G401 (cell line): ENCODE data around the gene SMIM24. TPM values are rescaled to one million over a fixed set of nuclear protein-coding genes. Genes with fewer than 3 reads are reported as not detected.
"Not testable (repeated sequence)": the region's sequence is repeated elsewhere in the genome, so short reads cannot be mapped to it uniquely, and the experiment has no call there.

Source experiments
- DNase-seq: peaks from one replicate; pipeline ENCODE4 v3.0.0-alpha.2; 2015; ENCODE audit warnings: low spot score
- in situ Hi-C: cut with HindIII; loops from 2 replicates; pipeline ENCODE4 v1.10.0; 2016; ENCODE audit warnings: low sequenced_read_pairs, mixed read lengths
- total RNA-seq: library from RNA; depleted of rRNA; stranded (reverse); fragments of >200 nt; shearing (Covaris generic); gene quantifications from 2 replicates; pipeline ENCODE4 v1.2.3, GENCODE V29; 2014

SMIM24 gene
- total RNA-seq, 1 experiment from 2014 or later, result 0.24 TPM

DNA sequence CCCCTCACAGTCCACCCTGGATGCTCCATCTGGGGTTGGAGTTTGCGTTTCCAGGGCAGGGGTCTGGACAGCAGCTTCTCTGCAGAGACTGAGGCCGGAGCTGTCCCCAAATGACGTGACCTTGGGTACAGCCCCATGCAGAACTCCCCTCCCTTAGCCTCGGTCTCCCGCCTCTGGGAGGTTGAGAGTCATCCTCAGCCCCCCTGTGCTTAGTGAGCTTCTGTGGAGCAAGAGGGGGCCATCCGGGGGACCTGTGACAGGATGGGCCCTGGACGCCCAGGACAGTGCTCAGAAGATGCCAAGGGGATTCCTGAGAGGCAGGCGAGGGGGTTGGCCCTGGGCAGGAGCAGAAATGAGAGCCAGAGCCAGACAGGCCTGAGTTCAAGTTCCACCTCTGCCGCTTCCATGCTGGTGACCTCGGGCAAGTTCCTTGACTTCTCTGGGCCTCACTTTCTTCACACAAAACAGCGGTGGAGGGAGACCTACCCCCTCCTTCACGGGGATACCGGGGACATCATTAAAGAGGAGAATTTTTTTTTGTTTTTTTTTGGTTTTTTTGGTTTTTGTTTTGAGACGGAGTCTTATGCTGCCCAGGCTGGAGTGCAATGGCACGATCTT is 20.3 kb downstream of the SMIM24 start:
- DNase-seq, result no peak
- in situ Hi-C loops, result no loop called here

DNA sequence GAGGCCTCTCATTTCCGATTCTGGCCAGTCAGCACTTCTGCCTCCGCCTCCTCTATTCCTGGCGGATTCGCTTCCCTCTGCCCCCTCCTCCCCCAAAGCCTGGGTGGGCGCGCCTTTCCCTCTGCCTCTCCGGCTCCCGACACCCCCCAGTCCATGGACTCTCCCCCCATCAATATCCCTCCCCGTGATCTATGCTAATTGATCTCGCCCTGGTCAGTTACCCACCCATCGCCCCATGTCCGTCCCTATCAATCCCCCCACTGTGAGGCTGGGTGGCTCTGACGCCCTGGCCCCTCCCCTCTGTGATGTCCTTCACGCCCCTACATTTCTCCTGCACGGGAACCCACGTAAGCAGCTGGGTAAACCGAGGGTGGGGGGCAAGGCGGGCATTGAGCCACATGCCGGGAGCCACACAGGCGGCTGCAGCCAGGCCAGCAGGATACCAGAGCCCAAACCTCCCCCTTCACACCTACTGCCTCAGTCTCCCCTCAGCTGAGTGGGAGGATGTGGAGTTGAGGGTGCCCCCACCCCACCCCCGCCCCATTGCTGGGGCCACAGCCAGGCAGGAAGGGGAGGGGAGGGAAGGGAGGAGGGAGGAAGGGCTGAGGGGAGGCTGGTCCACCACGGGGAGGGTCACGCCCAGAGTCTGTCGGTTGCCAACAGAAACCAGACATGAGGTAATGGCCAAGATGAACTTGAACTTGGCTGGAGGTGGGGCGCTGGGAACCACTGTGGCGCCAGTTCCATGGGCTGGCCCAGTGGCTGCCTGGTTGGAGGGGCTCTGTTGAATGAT is 21.0 kb downstream of the SMIM24 start:
- in situ Hi-C loops, result no loop called here
- no peak for DNase-seq

DNA sequence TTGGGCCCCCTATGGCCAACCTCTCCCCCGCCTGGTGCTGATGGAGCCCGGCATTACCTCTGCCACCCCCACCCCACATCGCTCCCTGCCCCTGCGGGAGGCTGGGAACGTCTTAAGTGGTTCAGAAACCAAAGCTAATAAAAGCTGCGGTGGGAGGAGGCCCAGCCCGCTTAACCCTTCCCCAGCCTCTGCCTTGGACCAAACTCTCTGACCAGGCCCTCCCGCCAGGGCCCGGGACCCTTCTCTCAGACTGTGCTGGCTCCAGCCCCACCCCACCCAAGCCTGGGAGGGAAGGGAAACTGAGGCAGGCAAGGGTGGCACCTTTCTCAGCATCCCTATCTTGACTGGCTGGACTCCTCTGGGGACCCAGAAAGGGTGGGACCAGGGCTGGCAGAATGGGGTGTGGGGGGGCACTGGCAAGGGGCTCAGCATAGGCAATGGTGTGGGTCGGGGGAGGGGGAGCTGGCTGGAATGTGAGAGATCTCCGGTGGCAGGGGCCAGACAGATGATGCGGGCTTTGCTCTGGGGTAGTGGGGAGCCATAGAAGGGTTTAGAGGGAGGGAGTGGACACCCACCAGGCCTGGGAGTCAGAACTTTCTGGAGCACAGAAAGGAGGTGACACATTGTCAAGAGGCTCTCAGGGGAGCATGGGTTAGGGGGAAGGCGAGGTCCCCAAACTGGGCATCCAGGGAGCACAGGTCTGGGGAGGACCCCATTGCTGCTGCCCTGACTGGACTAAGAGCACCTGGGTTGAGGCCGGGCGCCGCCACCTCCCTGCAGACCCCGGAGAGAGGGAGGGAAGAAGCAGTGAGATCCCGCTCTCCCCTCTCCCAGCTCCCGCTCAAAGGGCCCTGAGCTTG is 21.9 kb downstream of the SMIM24 start:
- in situ Hi-C loops, result no loop called here
- no peak for DNase-seq

DNA sequence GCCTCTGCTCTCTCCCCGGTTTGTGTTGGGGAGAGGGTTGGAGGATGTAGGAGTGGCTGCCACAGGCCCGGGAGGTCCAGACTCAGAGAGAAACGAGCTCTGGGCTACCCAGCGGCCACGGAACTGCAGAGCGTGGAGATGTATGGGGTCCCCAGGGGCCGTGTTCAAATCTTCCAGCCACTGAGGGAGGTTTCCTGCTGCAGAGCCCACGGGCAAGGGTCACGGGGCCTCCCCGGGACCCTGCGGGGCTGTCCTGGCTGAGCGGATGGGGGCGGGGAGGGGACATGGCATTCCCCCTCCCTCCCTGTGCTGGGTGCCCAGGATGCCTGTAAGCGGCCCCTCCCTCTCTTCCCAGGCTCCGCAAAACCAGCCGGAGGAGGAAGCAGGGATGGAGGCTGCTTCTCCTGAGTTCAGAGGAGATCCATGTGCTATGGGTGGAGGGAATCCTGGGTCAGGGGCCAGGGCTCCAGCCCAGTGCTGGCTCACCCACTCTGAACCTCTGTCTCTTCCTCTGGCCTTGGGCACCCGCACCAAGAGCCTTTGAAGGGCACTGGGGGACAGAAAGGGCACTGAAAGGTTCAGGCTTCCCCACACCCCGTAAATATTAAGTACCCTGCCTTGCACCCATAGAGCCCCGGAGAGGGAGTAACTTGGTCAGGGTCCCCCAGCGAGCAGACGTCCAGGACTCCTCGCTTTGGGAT is 22.6 kb downstream of the SMIM24 start:
- no peak for DNase-seq
- in situ Hi-C loops, result no loop called here

DNA sequence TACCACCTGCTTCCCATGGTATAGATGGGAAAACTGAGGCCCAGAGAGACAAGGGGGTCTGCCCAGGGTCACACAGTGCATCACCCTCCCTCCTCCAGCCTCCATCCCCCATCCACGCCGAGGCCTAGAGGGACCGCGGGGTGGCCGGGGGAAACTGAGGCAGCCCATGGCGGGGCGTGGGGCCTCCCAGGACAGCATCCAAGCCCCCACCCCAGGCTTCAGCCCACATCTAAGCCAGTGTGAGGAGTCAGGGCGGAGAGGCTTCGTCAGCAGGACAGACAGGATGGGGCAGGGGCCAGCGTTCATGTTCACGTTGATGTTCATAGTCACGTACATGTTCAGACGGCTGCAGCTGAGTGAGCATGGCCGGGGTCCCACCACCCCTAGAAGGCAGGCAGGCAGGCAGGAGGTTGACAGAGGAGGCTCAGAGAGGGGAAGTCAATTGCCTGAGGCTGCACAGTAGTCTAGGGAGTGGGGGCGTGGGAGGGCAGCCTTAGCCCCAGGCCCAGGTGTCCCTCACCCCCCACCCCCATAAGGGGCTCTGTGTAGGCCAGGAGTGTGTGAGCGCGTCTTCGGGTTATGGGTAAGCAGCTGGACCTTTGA is 23.3 kb downstream of the SMIM24 start:
- DNase-seq, result no peak
- in situ Hi-C loops, result no loop called here

DNA sequence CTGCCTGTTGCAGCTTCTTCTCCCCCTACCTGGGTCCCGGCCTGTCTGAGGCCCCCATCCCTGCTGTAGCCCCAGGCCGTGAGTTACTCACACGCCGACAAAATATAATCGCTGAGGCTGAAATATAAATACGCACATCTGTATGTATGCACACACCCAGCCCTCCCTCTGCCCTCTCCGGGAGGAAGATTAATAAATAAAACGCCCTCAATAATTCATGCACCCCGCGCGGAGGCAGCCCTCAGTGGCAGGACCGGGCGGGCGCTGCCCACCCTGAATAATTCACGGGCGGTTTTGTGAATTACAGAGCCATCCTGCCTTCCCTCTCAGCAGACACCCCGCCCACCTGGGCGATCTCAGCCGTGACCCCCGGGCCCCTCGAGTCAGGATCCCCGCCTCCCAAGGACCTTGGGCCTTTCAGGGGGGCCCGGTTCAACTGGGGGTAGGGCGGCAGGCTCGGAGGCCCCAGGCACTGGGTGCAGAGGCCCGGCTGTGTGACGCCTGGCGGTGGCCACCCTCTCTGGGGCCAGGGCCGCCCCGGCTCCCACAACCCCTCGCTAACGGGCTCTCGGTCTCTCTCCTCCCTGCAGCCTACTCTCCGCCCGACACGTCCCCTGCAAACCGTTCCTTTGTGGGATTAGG is 24.2 kb downstream of the SMIM24 start:
- no peak for DNase-seq
- in situ Hi-C loops, result no loop called here

DNA sequence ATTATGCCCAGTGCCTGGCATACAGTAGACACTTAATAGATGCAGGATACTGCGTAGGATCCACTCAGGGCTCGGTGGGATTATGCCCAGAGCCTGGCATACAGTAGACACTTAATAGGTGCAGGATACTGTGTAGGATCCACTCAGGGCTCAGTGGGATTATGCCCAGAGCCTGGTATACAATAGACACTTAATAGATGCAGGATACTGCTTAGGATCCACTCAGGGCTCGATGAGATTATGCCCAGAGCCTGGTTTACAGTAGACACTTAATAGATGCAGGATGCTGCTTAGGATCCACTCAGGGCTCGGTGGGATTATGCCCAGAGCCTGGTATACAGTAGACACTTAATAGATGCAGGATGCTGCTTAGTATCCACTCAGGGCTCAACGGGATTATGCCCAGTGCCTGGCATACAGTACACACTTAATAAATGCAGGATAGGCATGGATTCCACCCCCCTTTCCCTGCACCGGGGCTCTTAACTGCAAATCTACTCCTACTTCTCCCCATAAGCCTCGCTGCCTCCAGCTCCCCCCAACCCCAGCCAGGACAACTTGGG is 24.9 kb downstream of the SMIM24 start:
- no peak for DNase-seq
- in situ Hi-C loops, result no loop called here

DNA sequence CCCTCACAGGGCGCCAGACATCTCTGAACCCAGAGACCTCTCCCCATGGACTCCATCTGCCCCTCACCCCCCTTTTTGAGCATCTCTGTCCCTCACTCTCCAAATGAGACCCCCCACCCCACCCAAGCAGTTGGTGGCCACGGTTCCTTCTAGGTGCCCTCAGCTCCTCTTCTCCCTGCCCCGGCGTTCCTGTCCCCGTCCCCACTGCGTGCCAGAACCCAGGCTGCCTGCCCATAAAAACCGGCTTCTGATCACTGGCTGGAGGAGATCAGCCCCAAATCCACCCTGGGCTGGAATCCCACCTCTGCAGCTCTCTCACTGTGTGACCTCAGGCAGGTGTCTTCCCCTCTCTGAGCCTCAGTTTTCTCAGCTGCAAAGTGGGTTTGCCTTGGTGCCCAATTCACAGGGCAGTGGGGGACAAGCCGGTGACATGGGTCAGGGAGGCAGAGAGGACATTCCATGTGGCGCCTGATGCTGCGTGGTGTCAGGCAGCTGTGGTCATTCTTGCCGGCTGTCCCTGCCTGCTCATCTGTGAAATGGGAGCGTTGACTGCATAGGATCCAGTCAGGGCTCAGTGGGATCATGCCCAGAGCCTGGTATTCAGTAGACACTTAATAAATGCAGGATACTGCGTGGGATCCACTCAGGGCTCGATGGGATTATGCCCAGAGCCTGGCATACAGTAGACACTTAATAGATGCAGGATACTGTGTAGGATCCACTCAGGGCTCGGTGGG is 25.5 kb downstream of the SMIM24 start:
- no peak for DNase-seq
- in situ Hi-C loops, result no loop called here

DNA sequence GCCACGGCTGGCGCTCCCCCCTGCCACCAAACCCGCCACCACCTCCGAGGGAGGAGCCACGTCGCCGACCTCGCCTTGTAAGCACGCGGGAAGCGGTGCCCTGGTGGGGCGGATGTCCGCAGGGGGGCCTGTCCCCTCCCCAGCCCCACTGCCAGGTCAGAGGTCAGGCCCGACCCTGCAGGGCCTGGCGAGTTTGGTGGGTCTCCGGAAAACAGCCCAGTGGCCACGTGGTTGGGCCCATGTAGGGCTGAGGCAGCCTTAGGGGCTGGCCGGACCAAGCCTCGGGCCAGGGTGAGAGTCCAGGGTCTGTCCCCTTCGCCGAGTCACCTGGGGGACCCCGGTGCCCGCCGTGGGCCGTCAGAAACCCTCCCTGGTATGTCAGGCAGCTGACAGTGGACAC is 26.5 kb downstream of the SMIM24 start:
- DNase-seq, result no peak
- in situ Hi-C loops, result no loop called here

DNA sequence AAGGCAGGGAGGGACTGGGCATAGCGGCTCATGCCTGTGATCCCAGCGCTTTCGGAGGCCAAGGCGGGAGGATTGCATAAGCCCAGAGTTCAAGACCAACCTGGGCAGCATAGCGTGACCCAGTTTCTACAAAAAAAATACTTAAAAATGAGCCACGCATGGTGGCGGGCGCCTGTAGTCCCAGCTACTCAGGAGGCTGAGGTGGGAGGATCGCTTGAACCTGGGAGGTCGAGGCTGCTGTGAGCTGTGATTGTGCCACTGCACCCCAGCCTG is 27.4 kb downstream of the SMIM24 start:
- DNase-seq, in situ Hi-C loops: not testable (repeated sequence)

DNA sequence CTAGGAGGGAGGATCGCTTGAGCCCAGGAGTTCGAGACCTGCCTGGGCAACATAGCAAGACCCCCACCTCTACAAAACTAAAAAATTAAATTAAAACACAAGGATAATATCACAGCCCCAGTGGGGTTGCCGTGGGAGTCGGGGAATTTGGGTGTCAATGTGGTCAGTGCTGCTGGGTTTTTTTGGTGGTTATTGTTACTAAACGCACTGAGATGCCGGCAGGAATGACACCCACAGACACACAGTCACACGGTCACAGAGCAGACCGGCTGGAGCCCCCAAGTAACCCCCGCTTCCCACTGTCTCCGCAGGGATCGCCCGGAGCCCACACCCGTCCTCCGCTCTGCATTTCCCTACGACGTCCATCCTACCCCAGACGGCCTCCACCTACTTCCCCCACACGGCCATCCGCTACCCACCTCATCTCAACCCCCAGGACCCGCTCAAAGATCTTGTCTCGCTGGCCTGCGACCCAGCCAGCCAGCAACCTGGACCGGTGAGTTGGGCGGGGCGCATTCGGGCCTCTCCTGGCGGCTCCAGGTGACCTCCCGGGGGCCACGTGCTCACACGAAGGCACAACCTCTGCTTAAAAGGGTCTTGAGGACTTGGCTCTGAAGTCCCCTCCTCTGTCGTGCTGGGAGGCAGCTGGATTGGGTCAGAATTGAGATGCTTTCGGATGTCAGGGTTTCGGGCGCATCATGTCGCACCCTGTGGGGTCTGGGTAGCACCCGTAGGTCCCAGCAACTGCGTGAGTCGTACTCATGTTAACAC is 28.0 kb downstream of the SMIM24 start:
- no peak for DNase-seq
- in situ Hi-C loops, result no loop called here

DNA sequence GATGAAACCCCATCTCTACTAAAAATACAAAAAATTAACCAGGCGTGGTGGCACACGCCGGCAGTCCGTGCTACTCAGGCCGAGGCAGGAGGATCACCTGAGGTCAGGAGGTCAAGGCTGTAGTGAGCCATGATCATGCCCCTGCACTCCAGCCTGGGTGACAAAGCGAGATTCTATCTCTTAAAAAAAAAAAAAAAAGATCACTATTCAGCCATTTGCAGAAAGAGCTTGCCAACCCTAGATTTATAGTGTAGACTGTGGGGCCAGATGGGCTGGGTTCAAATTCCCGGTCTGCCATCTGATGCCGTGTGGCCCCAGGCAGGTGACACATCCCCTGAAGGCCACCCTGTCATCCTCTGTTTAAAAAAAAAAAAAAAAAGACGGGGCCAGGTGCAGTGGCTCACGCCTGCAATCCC is 28.9 kb downstream of the SMIM24 start:
- in situ Hi-C loops, result no loop called here
- DNase-seq, result no peak

DNA sequence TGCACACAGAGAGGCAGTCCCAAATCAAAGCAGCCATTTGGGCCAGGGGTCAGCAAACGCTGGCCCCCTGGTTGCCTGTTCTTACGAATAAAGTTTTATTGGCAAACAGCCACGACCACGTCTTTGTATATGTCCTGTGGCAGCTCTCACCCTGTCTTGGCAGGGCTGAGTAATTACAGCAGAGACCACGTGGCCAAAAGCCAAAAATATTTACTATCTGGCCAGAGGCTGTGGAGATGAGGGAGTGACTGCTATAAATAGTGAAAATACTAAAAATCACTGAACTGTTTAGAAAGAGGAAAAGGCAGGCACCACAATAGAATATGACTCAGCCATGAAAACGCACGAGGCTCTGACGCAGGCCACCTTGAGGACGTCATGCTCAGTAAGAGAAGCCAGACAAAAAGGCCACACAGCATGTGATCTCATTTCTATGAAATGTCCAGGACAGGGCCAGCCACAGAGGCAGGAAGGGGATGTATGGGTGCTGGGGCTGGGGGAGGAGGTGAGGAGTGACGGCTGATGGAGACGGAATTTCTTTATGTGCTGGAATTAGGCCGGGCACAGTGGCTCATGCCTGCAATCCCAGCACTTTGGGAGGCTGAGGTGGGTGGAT is 29.4 kb downstream of the SMIM24 start:
- in situ Hi-C loops, result no loop called here
- peak; percentile 52 for DNase-seq

DNA sequence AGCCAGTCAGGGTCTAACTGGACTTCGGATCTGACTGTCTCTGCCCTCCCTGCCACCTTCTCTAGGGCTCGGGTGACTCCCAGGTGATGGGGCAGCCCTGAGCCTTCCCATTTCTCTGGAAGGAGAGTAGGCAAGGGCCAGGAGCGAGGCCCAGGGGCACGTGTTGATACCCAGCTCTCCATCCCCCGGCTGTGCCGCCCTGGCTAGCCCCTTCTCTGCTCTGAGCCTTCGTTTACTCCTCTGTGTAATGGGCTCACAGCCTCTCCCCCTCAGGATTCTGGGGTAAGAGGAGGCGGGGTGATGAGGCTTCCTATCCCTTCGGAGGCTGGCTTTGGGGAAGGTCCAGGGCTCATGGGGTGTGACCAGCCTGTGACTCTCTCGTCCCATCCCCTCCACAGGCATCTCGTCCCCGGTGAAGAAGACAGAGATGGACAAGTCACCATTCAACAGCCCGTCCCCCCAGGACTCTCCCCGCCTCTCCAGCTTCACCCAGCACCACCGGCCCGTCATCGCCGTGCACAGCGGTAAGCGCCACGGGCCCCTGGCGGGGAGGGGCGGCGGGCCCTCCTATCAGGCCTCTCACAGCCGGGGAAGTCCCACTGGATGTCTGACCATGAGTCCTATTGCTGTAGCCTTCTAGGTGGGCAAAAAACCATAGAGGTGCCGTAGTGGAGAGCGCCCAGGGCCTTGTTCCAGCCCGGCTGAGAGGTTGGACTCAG is 31.6 kb downstream of the SMIM24 start:
- DNase-seq, result no peak
- in situ Hi-C loops, result no loop called here

DNA sequence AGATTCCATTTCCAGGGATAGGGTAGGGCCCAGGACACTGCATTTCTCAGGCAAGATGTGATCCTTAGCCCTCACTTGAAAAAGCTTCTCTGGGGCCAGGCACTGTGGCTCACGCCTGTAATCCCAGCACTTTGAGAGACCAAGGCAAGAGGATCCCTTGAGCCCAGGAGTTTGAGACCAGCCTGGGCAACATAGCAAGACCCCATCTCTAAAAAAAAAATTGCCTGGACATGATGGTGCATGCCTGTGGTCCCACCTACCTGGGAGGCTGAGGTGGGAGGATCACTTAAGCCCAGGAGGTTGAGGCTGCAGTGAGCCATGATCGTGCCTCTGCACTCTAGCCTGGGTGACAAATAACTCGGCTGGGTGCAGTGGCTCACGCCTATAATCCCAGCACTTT is 33.7 kb downstream of the SMIM24 start:
- in situ Hi-C loops, DNase-seq: not testable (repeated sequence)

DNA sequence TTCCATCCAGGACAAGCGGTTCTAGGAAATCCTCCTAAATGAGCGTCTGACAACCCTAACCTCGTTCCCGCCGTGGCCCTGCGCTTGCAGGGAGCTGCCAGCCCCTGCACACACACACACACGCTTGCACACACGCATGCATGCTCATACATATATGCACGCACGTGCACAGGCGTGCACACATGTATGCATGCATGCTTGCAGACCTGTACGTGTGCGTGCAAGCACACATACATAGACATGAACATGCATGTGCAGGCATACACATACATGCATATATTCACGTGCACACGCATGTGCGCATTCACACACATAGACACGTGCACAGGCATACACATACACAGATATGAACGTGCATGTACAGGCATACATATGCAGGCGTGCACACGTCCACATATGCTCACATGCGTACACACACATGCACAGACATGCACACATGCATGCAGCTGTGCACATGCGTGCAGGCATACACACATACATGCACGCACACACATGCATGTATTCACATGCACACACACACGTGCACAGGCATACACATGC is 35.6 kb downstream of the SMIM24 start:
- DNase-seq, result no peak
- in situ Hi-C loops, result no loop called here
